CD4-positive, alpha-beta memory T cell (primary cell): ENCODE data around the gene SST. TPM values are rescaled to one million over a fixed set of nuclear protein-coding genes. Genes with fewer than 3 reads are reported as not detected.

ENCODE experiments used
- CTCF ChIA-PET: fragments of 350-600 bp; sonication (Branson Sonifier 250); formaldehyde crosslinking; loops from one replicate; lab custom pipeline; 2021; ENCODE audit warnings: inconsistent platforms; ENCODE audit not compliant: partially characterized antibody; lab: Charles Lee
- POLR2A ChIA-PET: fragments of 350-600 bp; sonication (Branson Sonifier 250); formaldehyde crosslinking; loops from one replicate; lab custom pipeline; 2021; ENCODE audit not compliant: partially characterized antibody; lab: Charles Lee
- DNase-seq, 5 donors: peaks; one replicate each; pipeline versions ENCODE4 v3.0.0 to v3.0.0-alpha.2; 2020 to 2022; ENCODE audit warnings: mixed read lengths in 1 of 5
- H3K27ac ChIP-seq: one replicate; pipeline ENCODE4 v1.7.0; 2013; ENCODE audit warnings: low read depth, low read length
- H3K27me3 ChIP-seq: 2 replicates; pipeline ENCODE4 v1.7.0; 2013; ENCODE audit warnings: mild to moderate bottlenecking, low read length, moderate library complexity; ENCODE audit not compliant: insufficient read depth
- H3K36me3 ChIP-seq: 2 replicates; pipeline ENCODE4 v1.7.0; 2013; ENCODE audit warnings: mild to moderate bottlenecking, low read length, moderate library complexity; ENCODE audit not compliant: insufficient read depth
- H3K4me1 ChIP-seq: 2 replicates; pipeline ENCODE4 v1.7.0; 2013; ENCODE audit warnings: mild to moderate bottlenecking, low read length, moderate library complexity; ENCODE audit not compliant: insufficient read depth
- H3K4me3 ChIP-seq, 2 donors: one replicate each; pipeline ENCODE4 v1.7.0; 2013; ENCODE audit warnings: low read length in 2 of 2, mild to moderate bottlenecking in 1 of 2
- H3K9me3 ChIP-seq, 2 donors: one replicate each; pipeline ENCODE4 v1.7.0; 2013; ENCODE audit warnings: low read length in 2 of 2, control low read depth in 1 of 2; ENCODE audit not compliant: control insufficient read depth in 1 of 2
- H3K27ac Mint-ChIP-seq, 7 donors: one replicate each; pipeline ENCODE4 v1.8.0; 2020 to 2021; ENCODE audit warnings: mixed read lengths in 7 of 7, mild to moderate bottlenecking in 6 of 7, inconsistent platforms in 3 of 7, moderate library complexity in 3 of 7
- H3K27me3 Mint-ChIP-seq, 2 donors: one replicate each; pipeline ENCODE4 v1.8.0; 2020 to 2021; ENCODE audit warnings: mixed read lengths in 2 of 2
- H3K36me3 Mint-ChIP-seq, 2 donors: one replicate each; pipeline ENCODE4 v1.8.0; 2020 to 2021; ENCODE audit warnings: mixed read lengths in 2 of 2, inconsistent platforms in 1 of 2, mild to moderate bottlenecking in 1 of 2
- H3K4me1 Mint-ChIP-seq, 4 donors: one replicate each; pipeline ENCODE4 v1.8.0; 2020 to 2021; ENCODE audit warnings: mixed read lengths in 4 of 4, mild to moderate bottlenecking in 1 of 4
- H3K4me3 Mint-ChIP-seq, 8 donors: one replicate each; pipeline ENCODE4 v1.8.0; 2020 to 2021; ENCODE audit warnings: mixed read lengths in 8 of 8, mild to moderate bottlenecking in 7 of 8, moderate library complexity in 6 of 8, inconsistent platforms in 3 of 8
- H3K9me3 Mint-ChIP-seq, 8 donors: one replicate each; pipeline ENCODE4 v1.8.0; 2020 to 2021; ENCODE audit warnings: mixed read lengths in 8 of 8, mild to moderate bottlenecking in 5 of 8, inconsistent platforms in 3 of 8, moderate library complexity in 1 of 8
- intact Hi-C: fragments of 100-400 bp; cut with micrococcal nuclease; formaldehyde crosslinking; loops from one replicate; pipeline ENCODE4 v1.15.1; 2023
- polyA plus RNA-seq, 2 donors: library from polyadenylated mRNA; unstranded; fragments of 300-500 nt; fragmentation: Illumina TruSeq; gene quantifications; one replicate each; pipeline ENCODE4 v1.2.3, GENCODE V29; 2021
- total RNA-seq, 2 experiments: library from RNA; stranded (reverse); gene quantifications; one replicate each; pipeline ENCODE4 v1.2.3, GENCODE V29; 2021

SST gene
- total and polyA plus RNA-seq, 4 experiments from 2014 or later: not detected

GRCh38 chr3:187709155-187709554, 39.0 kb upstream of the SST start:
- Mint-ChIP-seq H3K4me3 (no peak overlapping the region), H3K27ac (no peak overlapping the region), H3K27me3 (no peaks in the 10 kb centered on the region), H3K9me3 (peaks cover 0 to 2% (median 0%) of the 10 kb centered on the region in 8 donors), H3K36me3 (no peaks in the 10 kb centered on the region), H3K4me1 (peaks cover 7 to 12% (median 12%) of the 10 kb centered on the region in 4 donors)
- peaks cover 12% of the 10 kb centered on the region for H3K4me1 ChIP-seq
- H3K4me3 ChIP-seq: no peak overlapping the region
- CTCF ChIA-PET: interaction anchor here (0.9 to 8.4 kb wide), 3 partner anchors 13 to 391 kb away, joined by 3 to 50 read pairs (median 11); no protein-coding TSS in a partner anchor
- intact Hi-C loops: no loop called here
- no peaks in the 10 kb centered on the region for H3K36me3 ChIP-seq
- POLR2A ChIA-PET: no interaction called here
- H3K9me3 ChIP-seq: no peaks in the 10 kb centered on the region
- no peak overlapping the region for H3K27ac ChIP-seq
- no peak for DNase-seq
- no peaks in the 10 kb centered on the region for H3K27me3 ChIP-seq

GRCh38 chr3:187708696-187709095, 38.5 kb upstream of the SST start:
- Mint-ChIP-seq H3K27me3 (no peaks in the 10 kb centered on the region), H3K27ac (no peak overlapping the region), H3K4me3 (no peak overlapping the region), H3K9me3 (peaks cover 0 to 2% (median 0%) of the 10 kb centered on the region in 8 donors), H3K36me3 (no peaks in the 10 kb centered on the region), H3K4me1 (peaks cover 3 to 8% (median 7%) of the 10 kb centered on the region in 4 donors)
- Histone ChIP-seq H3K4me3 (no peak overlapping the region), H3K27ac (no peak overlapping the region), H3K9me3 (no peaks in the 10 kb centered on the region), H3K27me3 (no peaks in the 10 kb centered on the region), H3K4me1 (peaks cover 8% of the 10 kb centered on the region), H3K36me3 (no peaks in the 10 kb centered on the region)
- intact Hi-C loops: no loop called here
- POLR2A ChIA-PET: no interaction called here
- no peak for DNase-seq
- CTCF ChIA-PET: interaction anchor here (0.9 to 8.4 kb wide), 3 partner anchors 13 to 390 kb away, joined by 3 to 50 read pairs (median 11); no protein-coding TSS in a partner anchor

GRCh38 chr3:187706971-187707370, 36.8 kb upstream of the SST start:
- Mint-ChIP-seq H3K27ac (no peak overlapping the region), H3K36me3 (no peaks in the 10 kb centered on the region), H3K4me3 (no peak overlapping the region), H3K27me3 (no peaks in the 10 kb centered on the region), H3K9me3 (no peaks in the 10 kb centered on the region), H3K4me1 (no peaks in the 10 kb centered on the region)
- ChIA-PET POLR2A (no interaction called here), CTCF (interaction anchor here (1.4 to 8.4 kb wide), 3 partner anchors 13 to 389 kb away, joined by 4 to 50 read pairs (median 11); no protein-coding TSS in a partner anchor)
- no peaks in the 10 kb centered on the region for H3K4me1 ChIP-seq
- DNase-seq: no peak
- H3K4me3 ChIP-seq: no peak overlapping the region
- H3K9me3 ChIP-seq: no peaks in the 10 kb centered on the region
- no peak overlapping the region for H3K27ac ChIP-seq
- intact Hi-C loops: no loop called here
- H3K36me3 ChIP-seq: no peaks in the 10 kb centered on the region
- H3K27me3 ChIP-seq: no peaks in the 10 kb centered on the region

GRCh38 chr3:187705164-187705563, 35.0 kb upstream of the SST start:
- no peak overlapping the region for H3K4me3 ChIP-seq
- H3K9me3 ChIP-seq: no peaks in the 10 kb centered on the region
- Mint-ChIP-seq H3K9me3 (no peaks in the 10 kb centered on the region), H3K36me3 (no peaks in the 10 kb centered on the region), H3K27ac (no peak overlapping the region), H3K4me3 (no peak overlapping the region), H3K4me1 (no peaks in the 10 kb centered on the region), H3K27me3 (no peaks in the 10 kb centered on the region)
- ChIA-PET POLR2A (no interaction called here), CTCF (interaction anchor here (1.3 to 8.4 kb wide), 4 partner anchors 10 to 387 kb away, joined by 3 to 50 read pairs (median 8); no protein-coding TSS in a partner anchor)
- no peak for DNase-seq
- H3K4me1 ChIP-seq: no peaks in the 10 kb centered on the region
- H3K36me3 ChIP-seq: no peaks in the 10 kb centered on the region
- intact Hi-C loops: no loop called here
- no peaks in the 10 kb centered on the region for H3K27me3 ChIP-seq
- no peak overlapping the region for H3K27ac ChIP-seq

GRCh38 chr3:187702507-187703033, 32.4 kb upstream of the SST start, which contains the start of gene RTP2:
RTP2 (minus strand) TSS chr3:187702557; CDS start chr3:187702128, 429 bp downstream.
- no peaks in the 10 kb centered on the region for H3K4me1 ChIP-seq
- no peaks in the 10 kb centered on the region for H3K9me3 ChIP-seq
- DNase-seq: no peak
- no peaks in the 10 kb centered on the region for H3K36me3 ChIP-seq
- ChIA-PET POLR2A (no interaction called here), CTCF (interaction anchor here (0.8 to 8.4 kb wide), 5 partner anchors 11 to 384 kb away, joined by 3 to 50 read pairs (median 6); no protein-coding TSS in a partner anchor)
- no peak within 1 kb of the TSS for H3K27ac ChIP-seq
- Mint-ChIP-seq H3K27me3 (peaks cover 0 to under 1% of the 10 kb centered on the region in 2 donors), H3K4me3 (no peak within 1 kb of the TSS), H3K9me3 (no peaks in the 10 kb centered on the region), H3K27ac (no peak within 1 kb of the TSS), H3K36me3 (no peaks in the 10 kb centered on the region), H3K4me1 (no peaks in the 10 kb centered on the region)
- intact Hi-C loops: no loop called here
- H3K4me3 ChIP-seq: no peak within 1 kb of the TSS
- no peaks in the 10 kb centered on the region for H3K27me3 ChIP-seq

- H3K27ac Mint-ChIP-seq: no peak overlapping the region
- no peaks in the 10 kb centered on the region for H3K36me3 Mint-ChIP-seq
- no peaks in the 10 kb centered on the region for H3K9me3 Mint-ChIP-seq
- intact Hi-C loops: no loop called here
- DNase-seq: no peak
- Histone ChIP-seq H3K27me3 (no peaks in the 10 kb centered on the region), H3K4me3 (no peak overlapping the region), H3K4me1 (no peaks in the 10 kb centered on the region), H3K36me3 (no peaks in the 10 kb centered on the region), H3K9me3 (no peaks in the 10 kb centered on the region), H3K27ac (no peak overlapping the region)
- H3K27me3 Mint-ChIP-seq: peaks cover 0 to 3% of the 10 kb centered on the region in 2 donors
- no peak overlapping the region for H3K4me3 Mint-ChIP-seq
- ChIA-PET CTCF (interaction anchor here (1.7 to 4.1 kb wide), 2 partner anchors 21 to 381 kb away, joined by 11 to 15 read pairs; no protein-coding TSS in a partner anchor), POLR2A (no interaction called here)
- no peaks in the 10 kb centered on the region for H3K4me1 Mint-ChIP-seq
These were observed 30.1 kb upstream of the SST start for GRCh38 chr3:187700249-187700648.

- Mint-ChIP-seq H3K36me3 (no peaks in the 10 kb centered on the region), H3K4me1 (no peaks in the 10 kb centered on the region), H3K27me3 (peaks cover 6 to 16% of the 10 kb centered on the region in 2 donors), H3K4me3 (no peak overlapping the region), H3K27ac (no peak overlapping the region), H3K9me3 (no peaks in the 10 kb centered on the region)
- H3K27me3 ChIP-seq: no peaks in the 10 kb centered on the region
- intact Hi-C loops: no loop called here
- H3K4me1 ChIP-seq: no peaks in the 10 kb centered on the region
- no peak for DNase-seq
- no peaks in the 10 kb centered on the region for H3K36me3 ChIP-seq
- CTCF ChIA-PET: interaction anchor here (1.2 kb wide), 1 partner anchor 19 kb away, joined by 3 read pairs; no protein-coding TSS in a partner anchor
- no peak overlapping the region for H3K27ac ChIP-seq
- H3K9me3 ChIP-seq: no peaks in the 10 kb centered on the region
- POLR2A ChIA-PET: no interaction called here
- H3K4me3 ChIP-seq: no peak overlapping the region
These were observed 28.6 kb upstream of the SST start for GRCh38 chr3:187698499-187699399.
